ENCODE results near the gene OR5K4.
A peak's percentile ranks its signal among the peaks of the same experiment; 100 is the strongest.

Gene OR5K4

GRCh38 chr3:98333989-98334606, 19.6 kb upstream of the OR5K4 start:
- H3K4me1 ChIP-seq (ENCODE audit: control insufficient read depth, insufficient read depth, low read length), result peaks cover 3% of the 10 kb centered on the region
- H3K27ac ChIP-seq (ENCODE audit: low read length), result no peak overlapping the region
- no peaks in the 10 kb centered on the region for H3K36me3 ChIP-seq (ENCODE audit: control insufficient read depth, insufficient read depth, low read length)
- no CpG with 5 or more reads among the region's 3 CpGs for WGBS (ENCODE audit: insufficient coverage, insufficient read length)
- no peak for DNase-seq (ENCODE audit: low read depth, low spot score)
- no peaks in the 10 kb centered on the region for H3K27me3 ChIP-seq (ENCODE audit: control insufficient read depth, insufficient read depth, low read length)
- H3K4me3 ChIP-seq (ENCODE audit: low read length), result no peak overlapping the region
- no peaks in the 10 kb centered on the region for H3K9me3 ChIP-seq (ENCODE audit: control insufficient read depth, insufficient read depth, low read length)

DNA sequence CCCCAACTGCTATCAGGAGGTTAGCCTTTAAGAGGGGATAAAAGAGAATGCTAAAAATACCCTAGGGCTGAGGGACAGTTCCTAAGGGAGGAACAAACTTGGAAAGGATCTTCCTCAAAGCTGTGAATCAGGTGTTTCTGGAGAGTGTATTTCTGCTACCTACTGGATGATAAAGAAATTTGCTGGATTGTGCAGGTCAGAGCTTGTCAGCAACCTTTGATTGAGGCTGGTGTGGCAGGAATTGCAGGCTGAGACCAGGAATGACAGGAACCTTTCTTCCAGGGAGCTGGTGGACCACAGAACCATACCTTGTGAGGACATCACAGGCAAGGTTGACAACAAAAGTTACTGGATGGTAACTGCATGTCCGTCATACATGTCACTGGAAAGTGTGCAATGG, 14.6 kb upstream of the OR5K4 start:
- no peaks in the 10 kb centered on the region for H3K36me3 ChIP-seq (ENCODE audit: control insufficient read depth, insufficient read depth, low read length)
- H3K4me3 ChIP-seq (ENCODE audit: low read length), result no peak overlapping the region
- peaks cover 2% of the 10 kb centered on the region; the same call in 1 of the 2 replicates for H3K4me1 ChIP-seq (ENCODE audit: control insufficient read depth, insufficient read depth, low read length)
- no peaks in the 10 kb centered on the region for H3K9me3 ChIP-seq (ENCODE audit: control insufficient read depth, insufficient read depth, low read length)
- no peak for DNase-seq (ENCODE audit: low read depth, low spot score)
- no CpG with 5 or more reads among the region's 1 CpG for WGBS (ENCODE audit: insufficient coverage, insufficient read length)
- no peaks in the 10 kb centered on the region for H3K27me3 ChIP-seq (ENCODE audit: control insufficient read depth, insufficient read depth, low read length)
- H3K27ac ChIP-seq (ENCODE audit: low read length), result no peak overlapping the region

- no peaks in the 10 kb centered on the region for H3K27me3 ChIP-seq (ENCODE audit: control insufficient read depth, insufficient read depth, low read length)
- no peak overlapping the region for H3K4me3 ChIP-seq (ENCODE audit: low read length)
- no peak for DNase-seq (ENCODE audit: low read depth, low spot score)
- H3K9me3 ChIP-seq (ENCODE audit: control insufficient read depth, insufficient read depth, low read length), result no peaks in the 10 kb centered on the region
- H3K36me3 ChIP-seq (ENCODE audit: control insufficient read depth, insufficient read depth, low read length), result no peaks in the 10 kb centered on the region
- WGBS (ENCODE audit: insufficient coverage, insufficient read length), result no CpG with 5 or more reads among the region's 6 CpGs
- H3K27ac ChIP-seq (ENCODE audit: low read length), result no peak overlapping the region
- peaks cover 2% of the 10 kb centered on the region; the same call in 1 of the 2 replicates for H3K4me1 ChIP-seq (ENCODE audit: control insufficient read depth, insufficient read depth, low read length)
These were observed 11.9 kb upstream of the OR5K4 start for GRCh38 chr3:98341758-98342157.

DNA sequence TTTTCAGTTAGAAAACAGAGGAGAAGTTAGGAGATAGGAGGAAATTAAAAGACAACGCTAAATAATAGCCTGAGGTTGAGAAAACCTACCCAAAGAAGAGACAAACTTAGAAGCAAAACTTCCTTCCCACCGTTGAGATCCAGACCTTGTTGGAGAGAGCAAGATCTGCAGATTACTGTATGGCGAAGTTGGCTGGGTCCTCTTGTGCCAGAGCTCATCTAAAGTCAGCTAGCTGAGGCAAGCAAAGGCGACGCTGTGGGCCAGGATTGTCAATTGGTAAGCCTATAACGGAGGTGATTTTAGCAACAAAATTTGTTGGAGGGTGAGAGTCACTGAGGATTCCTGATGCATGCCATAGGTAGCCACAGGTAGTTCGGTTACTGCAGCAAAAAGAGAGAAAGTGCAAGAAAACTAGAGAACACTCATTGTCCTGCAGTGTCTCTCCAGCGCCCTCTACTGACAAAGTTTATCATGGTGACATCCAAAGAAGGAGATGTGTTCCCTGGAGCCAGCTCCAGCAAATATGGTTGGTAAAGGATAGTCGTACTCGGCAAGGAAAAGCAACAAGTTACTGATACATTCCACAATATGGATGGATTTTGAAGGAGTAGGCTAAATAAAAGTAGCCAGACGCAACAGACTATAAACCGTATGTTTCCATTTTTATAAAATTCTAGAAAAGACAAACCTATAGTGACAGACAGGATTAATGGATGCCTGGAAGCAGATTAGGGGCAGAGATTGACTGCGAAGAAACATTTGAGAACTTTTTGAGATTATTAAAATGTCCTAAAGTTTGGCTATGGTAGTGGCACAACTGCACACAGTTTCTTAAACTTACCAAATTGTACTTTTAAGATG, 9.8 kb upstream of the OR5K4 start:
- H3K36me3 ChIP-seq (ENCODE audit: control insufficient read depth, insufficient read depth, low read length), result no peaks in the 10 kb centered on the region
- no peaks in the 10 kb centered on the region for H3K9me3 ChIP-seq (ENCODE audit: control insufficient read depth, insufficient read depth, low read length)
- H3K4me3 ChIP-seq (ENCODE audit: low read length), result no peak overlapping the region
- H3K4me1 ChIP-seq (ENCODE audit: control insufficient read depth, insufficient read depth, low read length), result peaks cover 2% of the 10 kb centered on the region; the same call in 1 of the 2 replicates
- no peak overlapping the region for H3K27ac ChIP-seq (ENCODE audit: low read length)
- H3K27me3 ChIP-seq (ENCODE audit: control insufficient read depth, insufficient read depth, low read length), result no peaks in the 10 kb centered on the region
- DNase-seq (ENCODE audit: low read depth, low spot score), result peak; percentile 82
- WGBS (ENCODE audit: insufficient coverage, insufficient read length), result no CpG with 5 or more reads among the region's 13 CpGs

DNA sequence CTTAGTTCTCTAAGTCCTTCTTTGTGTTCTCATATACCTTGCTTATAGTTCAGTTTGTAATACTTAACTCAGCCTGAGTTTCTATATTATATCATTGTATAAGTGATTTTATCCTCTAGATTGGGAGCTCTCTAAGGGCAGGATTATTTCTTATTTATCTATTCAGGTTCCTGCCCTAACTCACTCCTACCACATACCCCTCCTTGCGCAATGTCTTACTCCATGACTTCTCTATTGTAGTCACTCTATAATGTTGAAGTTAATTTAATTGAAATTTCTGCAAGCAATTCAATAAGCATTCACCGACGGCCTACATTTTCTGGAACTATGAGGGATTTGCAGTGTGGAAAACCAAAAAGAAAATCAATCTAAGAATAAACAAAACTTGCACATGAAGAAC, 3.6 kb upstream of the OR5K4 start:
- DNase-seq (ENCODE audit: low read depth, low spot score), result no peak
- Histone ChIP-seq H3K4me3 (ENCODE audit: low read length) (no peak overlapping the region), H3K9me3 (ENCODE audit: control insufficient read depth, insufficient read depth, low read length) (no peaks in the 10 kb centered on the region), H3K36me3 (ENCODE audit: control insufficient read depth, insufficient read depth, low read length) (no peaks in the 10 kb centered on the region), H3K27me3 (ENCODE audit: control insufficient read depth, insufficient read depth, low read length) (no peaks in the 10 kb centered on the region), H3K27ac (ENCODE audit: low read length) (no peak overlapping the region), H3K4me1 (ENCODE audit: control insufficient read depth, insufficient read depth, low read length) (no peaks in the 10 kb centered on the region)
- WGBS (ENCODE audit: insufficient coverage, insufficient read length), result no CpG with 5 or more reads among the region's 3 CpGs

DNA sequence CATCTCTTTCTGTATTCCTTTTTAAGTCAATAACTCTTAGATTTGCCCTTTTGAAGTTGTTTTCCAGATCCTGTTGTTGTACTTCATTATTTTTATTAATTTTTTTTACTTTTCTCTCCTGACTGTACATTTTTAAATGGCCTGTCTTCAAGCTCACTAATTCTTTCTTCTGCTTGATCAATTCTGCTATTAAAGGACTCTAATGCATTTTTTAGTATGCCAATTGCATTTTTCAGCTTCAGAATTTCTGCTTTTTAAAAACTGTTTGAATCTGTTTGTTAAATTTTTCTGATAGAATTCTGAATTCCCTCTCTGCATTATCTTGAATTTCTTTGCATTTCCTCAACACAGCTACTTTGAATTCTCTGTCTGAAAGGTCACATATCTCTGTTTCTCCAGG, 5.6 kb downstream of the OR5K4 start:
- no peak for DNase-seq (ENCODE audit: low read depth, low spot score)
- no peak overlapping the region for H3K4me3 ChIP-seq (ENCODE audit: low read length)
- no peaks in the 10 kb centered on the region for H3K4me1 ChIP-seq (ENCODE audit: control insufficient read depth, insufficient read depth, low read length)
- no peaks in the 10 kb centered on the region for H3K27me3 ChIP-seq (ENCODE audit: control insufficient read depth, insufficient read depth, low read length)
- H3K36me3 ChIP-seq (ENCODE audit: control insufficient read depth, insufficient read depth, low read length), result no peaks in the 10 kb centered on the region
- no peaks in the 10 kb centered on the region for H3K9me3 ChIP-seq (ENCODE audit: control insufficient read depth, insufficient read depth, low read length)
- no peak overlapping the region for H3K27ac ChIP-seq (ENCODE audit: low read length)

- no peaks in the 10 kb centered on the region for H3K9me3 ChIP-seq (ENCODE audit: control insufficient read depth, insufficient read depth, low read length)
- no peaks in the 10 kb centered on the region for H3K36me3 ChIP-seq (ENCODE audit: control insufficient read depth, insufficient read depth, low read length)
- no peak overlapping the region for H3K4me3 ChIP-seq (ENCODE audit: low read length)
- WGBS (ENCODE audit: insufficient coverage, insufficient read length), result no CpG with 5 or more reads among the region's 1 CpG
- no peak for DNase-seq (ENCODE audit: low read depth, low spot score)
- no peaks in the 10 kb centered on the region for H3K4me1 ChIP-seq (ENCODE audit: control insufficient read depth, insufficient read depth, low read length)
- no peak overlapping the region for H3K27ac ChIP-seq (ENCODE audit: low read length)
- no peaks in the 10 kb centered on the region for H3K27me3 ChIP-seq (ENCODE audit: control insufficient read depth, insufficient read depth, low read length)
These were observed 6.5 kb downstream of the OR5K4 start for GRCh38 chr3:98359993-98360675.

DNA sequence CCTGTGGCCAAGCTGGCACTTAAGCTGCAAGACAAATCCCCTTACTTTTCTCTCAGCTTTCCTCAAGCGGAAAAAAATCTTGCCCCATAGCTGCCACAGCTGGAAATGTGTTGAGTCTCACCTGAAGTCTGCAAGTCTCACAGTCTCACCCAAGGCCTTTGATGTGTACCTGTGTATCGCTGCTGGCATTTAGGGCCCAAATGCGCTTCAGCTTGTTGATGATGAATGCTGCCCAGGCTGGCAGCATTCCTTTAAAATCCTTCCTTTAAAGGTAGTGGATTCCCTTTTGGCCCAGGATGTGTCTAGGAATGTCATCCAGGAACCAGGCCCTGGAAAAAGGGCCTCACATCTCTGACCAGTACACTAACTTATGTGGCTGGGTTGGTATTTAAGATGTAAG, 7.0 kb downstream of the OR5K4 start:
- Histone ChIP-seq H3K27ac (ENCODE audit: low read length) (no peak overlapping the region), H3K27me3 (ENCODE audit: control insufficient read depth, insufficient read depth, low read length) (no peaks in the 10 kb centered on the region), H3K36me3 (ENCODE audit: control insufficient read depth, insufficient read depth, low read length) (no peaks in the 10 kb centered on the region), H3K4me3 (ENCODE audit: low read length) (no peak overlapping the region), H3K9me3 (ENCODE audit: control insufficient read depth, insufficient read depth, low read length) (no peaks in the 10 kb centered on the region), H3K4me1 (ENCODE audit: control insufficient read depth, insufficient read depth, low read length) (no peaks in the 10 kb centered on the region)
- WGBS (ENCODE audit: insufficient coverage, insufficient read length), result no CpG with 5 or more reads among the region's 3 CpGs
- DNase-seq (ENCODE audit: low read depth, low spot score), result no peak

GRCh38 chr3:98361289-98361688, 7.6 kb downstream of the OR5K4 start:
- Histone ChIP-seq H3K27me3 (ENCODE audit: control insufficient read depth, insufficient read depth, low read length) (no peaks in the 10 kb centered on the region), H3K27ac (ENCODE audit: low read length) (no peak overlapping the region), H3K4me1 (ENCODE audit: control insufficient read depth, insufficient read depth, low read length) (no peaks in the 10 kb centered on the region), H3K4me3 (ENCODE audit: low read length) (no peak overlapping the region), H3K9me3 (ENCODE audit: control insufficient read depth, insufficient read depth, low read length) (no peaks in the 10 kb centered on the region), H3K36me3 (ENCODE audit: control insufficient read depth, insufficient read depth, low read length) (no peaks in the 10 kb centered on the region)
- no CpG with 5 or more reads among the region's 2 CpGs for WGBS (ENCODE audit: insufficient coverage, insufficient read length)
- DNase-seq (ENCODE audit: low read depth, low spot score), result no peak

DNA sequence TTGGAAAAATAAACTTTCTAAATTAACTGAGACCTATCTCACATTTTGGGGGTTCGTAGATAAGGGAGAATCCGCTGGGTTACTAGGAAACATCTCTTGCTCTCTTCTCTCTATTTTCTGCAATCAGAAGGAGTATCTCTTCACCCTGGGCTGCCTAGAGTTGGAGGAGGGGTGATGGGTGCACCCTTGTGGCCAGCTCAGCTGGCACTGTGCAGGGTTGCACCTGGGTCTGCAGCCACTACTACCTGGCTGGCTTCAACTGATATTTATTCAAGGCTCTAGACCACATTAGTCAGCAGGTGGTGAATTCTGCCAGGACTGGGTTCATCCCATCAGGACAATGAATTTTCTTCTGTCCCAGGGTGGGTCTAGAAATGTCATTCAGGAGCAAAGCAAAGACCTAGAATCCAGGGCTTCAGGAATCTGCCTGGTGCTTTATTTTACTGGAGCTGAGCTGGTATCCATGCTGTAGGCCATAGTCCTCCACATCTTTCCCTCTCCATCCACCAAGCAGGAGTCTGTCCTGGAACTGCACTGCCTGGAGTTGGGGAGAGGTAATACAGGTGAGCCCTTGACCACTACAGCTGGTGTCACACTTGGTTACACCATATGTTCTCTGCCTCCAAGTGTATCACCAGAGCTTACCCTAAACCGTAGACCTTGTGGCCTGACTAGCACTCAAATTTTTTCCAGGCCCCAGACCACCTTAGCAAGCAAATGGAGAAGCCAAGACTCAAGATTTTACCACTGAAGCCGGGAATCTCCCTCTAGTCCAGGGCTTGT, 14.0 kb downstream of the OR5K4 start:
- H3K9me3 ChIP-seq (ENCODE audit: control insufficient read depth, insufficient read depth, low read length), result no peaks in the 10 kb centered on the region
- no CpG with 5 or more reads among the region's 4 CpGs for WGBS (ENCODE audit: insufficient coverage, insufficient read length)
- H3K4me3 ChIP-seq (ENCODE audit: low read length), result no peak overlapping the region
- H3K4me1 ChIP-seq (ENCODE audit: control insufficient read depth, insufficient read depth, low read length), result no peaks in the 10 kb centered on the region
- H3K36me3 ChIP-seq (ENCODE audit: control insufficient read depth, insufficient read depth, low read length), result no peaks in the 10 kb centered on the region
- no peak overlapping the region for H3K27ac ChIP-seq (ENCODE audit: low read length)
- no peaks in the 10 kb centered on the region for H3K27me3 ChIP-seq (ENCODE audit: control insufficient read depth, insufficient read depth, low read length)
- no peak for DNase-seq (ENCODE audit: low read depth, low spot score)

Measured in iPS DF 6.9 (cell line).